SH-SY5Y (cell line): ENCODE results near the gene SPATS2.

ENCODE experiments used
- GATA2 ChIP-seq: IDR thresholded peaks from 2 replicates; pipeline ENCODE4 v1.6.1; 2011; ENCODE audit warnings: mild to moderate bottlenecking, low read depth, low read length
- GATA3 ChIP-seq: IDR thresholded peaks from 2 replicates; pipeline ENCODE4 v1.6.1; 2011; ENCODE audit warnings: low read depth, mild to moderate bottlenecking, low read length, moderate library complexity

The SPATS2 gene

DNA sequence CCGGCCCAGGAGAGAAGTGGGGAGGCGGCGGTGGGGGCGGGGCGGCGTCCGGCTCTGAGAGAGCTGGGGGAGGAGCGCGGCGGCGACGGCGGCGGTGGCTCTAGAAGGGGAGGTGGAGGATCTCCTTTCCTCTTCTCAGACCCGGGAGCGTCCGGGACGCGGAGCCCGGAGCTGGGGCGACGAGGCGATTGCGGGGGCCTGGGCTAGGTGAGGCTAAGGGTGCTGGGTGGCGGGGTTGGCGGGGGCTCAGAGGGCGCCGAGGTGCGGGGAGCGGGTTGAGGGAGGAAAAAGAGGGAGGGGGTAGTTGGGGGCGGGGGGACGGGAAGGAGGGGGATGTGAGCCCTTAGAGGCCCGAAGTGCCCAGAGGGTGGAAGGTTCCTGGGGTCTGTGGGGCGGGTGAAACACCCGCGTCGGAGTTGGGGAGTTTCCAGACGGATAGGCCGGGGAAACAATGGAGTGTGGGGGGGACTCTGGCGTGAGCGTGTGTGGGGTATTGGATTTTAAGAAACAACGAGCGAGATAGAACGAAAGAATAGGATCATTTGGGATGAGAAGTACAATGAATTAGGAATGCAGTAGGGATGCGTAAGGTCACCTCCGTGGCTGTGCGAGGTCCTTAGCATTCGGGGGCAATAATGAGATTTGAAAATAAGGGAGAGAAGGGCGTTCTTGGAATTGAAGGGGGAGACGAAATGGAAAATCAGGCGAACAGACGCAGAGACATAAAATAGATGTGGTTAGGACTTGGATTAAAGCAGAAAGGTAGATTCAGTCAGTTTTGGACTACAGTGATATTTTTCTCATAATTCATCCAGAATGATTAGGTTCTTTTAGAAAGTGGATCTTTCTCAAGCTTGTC, at the start of gene SPATS2:
Gene SPATS2 (plus strand): TSS at position 82 of the 859 bp plus-strand sequence. CDS start 93,551 bp downstream, outside the sequence.
- TF ChIP-seq GATA2 = no peak
- no peak for TF ChIP-seq GATA3

DNA sequence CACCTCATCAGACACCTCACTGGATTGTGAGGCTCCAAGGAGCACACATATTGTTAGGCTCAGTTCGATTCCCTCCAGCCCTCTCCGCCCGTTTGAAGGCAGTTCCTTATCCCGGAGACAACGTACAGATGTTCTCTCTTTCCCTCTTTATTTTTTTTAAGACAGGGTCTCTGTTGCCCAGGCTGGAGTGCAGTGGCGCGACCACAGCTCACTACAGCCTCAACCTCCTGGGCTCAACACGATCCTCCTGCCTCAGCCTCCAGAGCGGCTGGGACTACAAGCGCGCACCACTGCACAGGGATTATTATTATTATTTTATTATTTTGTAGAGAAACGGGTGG, 44.9 kb upstream of the SPATS2 start:
- no peak for TF ChIP-seq GATA2
- TF ChIP-seq GATA3 = no peak

DNA sequence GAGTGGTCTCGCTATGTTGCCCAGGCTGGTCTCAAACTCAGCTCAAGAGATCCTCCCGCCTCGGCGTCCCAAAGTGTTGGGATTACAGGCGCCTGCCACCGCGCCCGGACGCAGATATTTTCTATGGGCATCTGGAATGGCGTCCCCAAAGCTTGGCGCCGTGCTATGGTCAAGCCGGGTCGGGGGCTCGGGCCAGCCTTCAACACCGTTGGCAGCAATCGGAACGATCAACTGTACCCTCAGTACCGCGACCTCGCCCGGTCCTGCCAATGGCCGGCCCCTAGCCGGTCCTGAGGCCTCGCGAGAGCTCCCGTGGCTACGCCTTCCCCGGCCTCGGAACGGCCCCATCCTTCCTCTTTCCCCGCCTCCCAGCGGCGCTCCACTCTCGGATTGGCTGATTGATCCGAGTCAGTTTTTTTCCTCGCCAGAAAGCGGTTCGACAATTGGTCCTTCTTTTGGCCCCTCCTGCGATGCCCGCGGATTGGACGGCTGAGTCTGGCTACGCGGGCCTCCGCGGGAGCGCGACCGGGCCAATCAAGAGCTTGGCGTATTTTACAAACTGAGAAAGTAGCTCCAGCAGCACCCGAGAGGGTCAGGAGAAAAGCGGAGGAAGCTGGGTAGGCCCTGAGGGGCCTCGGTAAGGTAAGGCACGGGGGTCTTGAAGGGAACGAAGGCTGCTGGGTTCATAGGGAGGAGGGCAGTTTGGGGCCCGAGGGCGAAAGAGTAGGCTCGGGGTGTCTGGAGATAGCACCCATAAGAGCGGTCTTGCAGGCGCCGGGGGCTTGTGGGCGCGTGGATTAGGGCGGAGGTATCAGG, 44.3 kb upstream of the SPATS2 start, which contains the start of gene TROAP:
Gene TROAP (plus strand): TSS at position 548 of the 816 bp plus-strand sequence. CDS start 354 bp downstream, outside the sequence.
- TF ChIP-seq GATA2 (peak; percentile 23), GATA3 (no peak)

DNA sequence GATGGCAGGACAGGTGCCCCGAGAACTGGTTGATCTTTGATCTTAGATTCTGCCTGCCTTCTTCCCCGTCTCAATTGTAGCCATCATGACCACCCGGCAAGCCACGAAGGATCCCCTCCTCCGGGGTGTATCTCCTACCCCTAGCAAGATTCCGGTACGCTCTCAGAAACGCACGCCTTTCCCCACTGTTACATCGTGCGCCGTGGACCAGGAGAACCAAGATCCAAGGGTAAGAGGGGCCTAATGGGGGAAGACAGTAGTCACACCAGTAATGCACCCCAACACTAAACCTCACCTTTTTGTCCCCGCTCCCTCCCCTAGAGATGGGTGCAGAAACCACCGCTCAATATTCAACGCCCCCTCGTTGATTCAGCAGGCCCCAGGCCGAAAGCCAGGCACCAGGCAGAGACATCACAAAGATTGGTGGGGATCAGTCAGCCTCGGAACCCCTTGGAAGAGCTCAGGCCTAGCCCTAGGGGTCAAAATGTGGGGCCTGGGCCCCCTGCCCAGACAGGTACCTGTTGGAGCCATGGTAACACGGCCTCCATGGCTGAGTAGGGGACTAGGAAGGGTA, 43.7 kb upstream of the SPATS2 start:
- TF ChIP-seq GATA3 = no peak
- TF ChIP-seq GATA2 = no peak

DNA sequence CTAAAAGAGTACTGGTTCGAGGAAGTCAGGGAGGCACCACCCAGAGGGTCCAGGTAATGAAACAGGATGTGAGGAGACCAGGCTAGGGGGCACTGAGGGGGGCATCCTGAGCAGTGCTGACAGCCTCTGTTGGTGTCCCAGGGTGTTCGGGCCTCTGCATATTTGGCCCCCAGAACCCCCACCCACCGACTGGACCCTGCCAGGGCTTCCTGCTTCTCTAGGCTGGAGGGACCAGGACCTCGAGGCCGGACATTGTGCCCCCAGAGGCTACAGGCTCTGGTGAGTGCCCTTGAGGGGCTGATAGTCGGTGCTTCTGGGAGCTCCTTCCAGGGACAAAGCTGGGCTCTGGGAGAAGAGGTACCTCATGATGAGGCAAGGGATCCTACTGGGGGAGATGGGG, 41.7 kb upstream of the SPATS2 start:
- TF ChIP-seq GATA3 (no peak), GATA2 (no peak)

DNA sequence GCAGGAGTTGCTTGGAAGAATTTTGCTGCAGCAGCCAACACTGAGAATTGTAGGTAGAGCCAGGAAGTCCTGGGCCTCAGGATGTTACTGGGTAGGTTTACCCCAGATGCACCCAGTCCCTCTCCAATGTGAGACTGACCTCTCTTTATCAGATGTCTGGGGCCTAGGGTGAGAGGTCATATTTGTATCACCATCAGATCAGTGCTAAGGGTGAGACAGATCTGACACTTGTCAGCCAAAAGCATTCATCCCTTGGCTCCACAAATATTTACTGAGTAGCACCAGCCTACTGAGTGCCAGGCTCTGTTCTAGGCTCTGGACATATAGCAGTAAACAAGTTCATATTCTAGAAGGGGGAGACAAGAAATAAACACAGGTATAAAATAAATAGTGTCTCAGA, 39.9 kb upstream of the SPATS2 start:
- TF ChIP-seq GATA2 = no peak
- TF ChIP-seq GATA3 = no peak

DNA sequence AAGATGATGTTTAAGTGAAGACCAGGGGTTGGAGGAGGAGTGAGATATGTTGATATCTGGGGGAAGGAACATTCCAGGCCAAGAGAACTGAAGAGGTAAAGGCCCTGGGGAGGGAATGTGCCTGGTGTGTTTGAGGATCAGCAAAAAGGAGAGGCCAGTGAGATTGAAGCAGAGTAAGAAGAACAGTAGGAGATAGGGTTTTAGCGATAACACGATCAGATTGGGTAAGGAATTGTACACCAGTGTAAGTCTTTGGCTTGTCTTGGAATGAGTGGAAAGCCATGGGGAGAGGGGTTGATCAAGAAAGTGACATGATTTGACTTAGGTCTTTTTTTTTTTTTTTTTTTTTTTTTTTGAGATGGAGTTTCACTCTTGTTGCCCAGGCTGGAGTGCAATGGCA, 39.4 kb upstream of the SPATS2 start:
- TF ChIP-seq GATA3 (no peak), GATA2 (no peak)

DNA sequence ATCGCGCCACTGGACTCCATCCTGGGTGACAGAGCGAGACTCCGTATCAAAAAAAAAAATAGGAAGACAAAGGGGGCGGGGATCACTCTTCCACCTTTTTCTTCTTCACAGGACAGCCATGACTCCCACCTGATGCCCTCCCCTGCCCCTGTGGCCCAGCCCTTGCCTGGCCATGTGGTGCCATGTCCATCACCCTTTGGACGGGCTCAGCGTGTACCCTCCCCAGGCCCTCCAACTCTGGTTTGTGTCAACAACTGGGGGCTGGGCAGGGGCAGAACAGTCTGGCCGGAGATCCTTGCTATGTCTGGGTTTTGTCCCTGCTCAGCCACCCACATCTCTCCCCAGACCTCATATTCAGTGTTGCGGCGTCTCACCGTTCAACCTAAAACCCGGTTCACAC, 38.4 kb upstream of the SPATS2 start:
- TF ChIP-seq GATA2 = no peak
- TF ChIP-seq GATA3 = no peak

DNA sequence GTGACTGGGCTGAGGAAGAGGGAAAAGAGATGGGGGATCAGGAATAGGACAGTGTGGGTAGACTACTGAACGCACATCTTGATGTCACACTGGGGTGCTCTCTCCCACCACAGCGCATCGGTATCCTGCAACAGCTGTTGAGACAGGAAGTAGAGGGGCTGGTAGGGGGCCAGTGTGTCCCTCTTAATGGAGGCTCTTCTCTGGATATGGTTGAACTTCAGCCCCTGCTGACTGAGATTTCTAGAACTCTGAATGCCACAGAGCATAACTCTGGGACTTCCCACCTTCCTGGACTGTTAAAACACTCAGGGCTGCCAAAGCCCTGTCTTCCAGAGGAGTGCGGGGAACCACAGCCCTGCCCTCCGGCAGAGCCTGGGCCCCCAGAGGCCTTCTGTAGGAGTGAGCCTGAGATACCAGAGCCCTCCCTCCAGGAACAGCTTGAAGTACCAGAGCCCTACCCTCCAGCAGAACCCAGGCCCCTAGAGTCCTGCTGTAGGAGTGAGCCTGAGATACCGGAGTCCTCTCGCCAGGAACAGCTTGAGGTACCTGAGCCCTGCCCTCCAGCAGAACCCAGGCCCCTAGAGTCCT, 37.1 kb upstream of the SPATS2 start:
- no peak for TF ChIP-seq GATA3
- TF ChIP-seq GATA2 = no peak

DNA sequence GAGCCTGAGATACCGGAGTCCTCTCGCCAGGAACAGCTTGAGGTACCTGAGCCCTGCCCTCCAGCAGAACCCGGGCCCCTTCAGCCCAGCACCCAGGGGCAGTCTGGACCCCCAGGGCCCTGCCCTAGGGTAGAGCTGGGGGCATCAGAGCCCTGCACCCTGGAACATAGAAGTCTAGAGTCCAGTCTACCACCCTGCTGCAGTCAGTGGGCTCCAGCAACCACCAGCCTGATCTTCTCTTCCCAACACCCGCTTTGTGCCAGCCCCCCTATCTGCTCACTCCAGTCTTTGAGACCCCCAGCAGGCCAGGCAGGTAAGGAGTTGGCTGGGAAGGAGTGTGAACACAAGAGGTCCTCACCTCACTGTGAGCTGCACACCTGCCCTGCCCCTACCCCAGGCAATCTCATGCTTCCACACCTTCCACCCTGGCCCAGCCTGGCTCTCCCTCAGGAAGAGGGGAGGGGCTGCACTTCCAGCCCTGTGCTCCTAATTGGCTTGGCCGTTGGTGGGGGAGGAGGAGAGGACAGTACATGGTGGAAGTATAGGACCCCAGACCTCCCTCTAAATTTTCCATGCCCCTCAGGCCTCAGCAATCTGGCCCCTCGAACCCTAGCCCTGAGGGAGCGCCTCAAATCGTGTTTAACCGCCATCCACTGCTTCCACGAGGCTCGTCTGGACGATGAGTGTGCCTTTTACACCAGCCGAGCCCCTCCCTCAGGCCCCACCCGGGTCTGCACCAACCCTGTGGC, 36.5 kb upstream of the SPATS2 start:
- TF ChIP-seq GATA3 (no peak), GATA2 (no peak)

DNA sequence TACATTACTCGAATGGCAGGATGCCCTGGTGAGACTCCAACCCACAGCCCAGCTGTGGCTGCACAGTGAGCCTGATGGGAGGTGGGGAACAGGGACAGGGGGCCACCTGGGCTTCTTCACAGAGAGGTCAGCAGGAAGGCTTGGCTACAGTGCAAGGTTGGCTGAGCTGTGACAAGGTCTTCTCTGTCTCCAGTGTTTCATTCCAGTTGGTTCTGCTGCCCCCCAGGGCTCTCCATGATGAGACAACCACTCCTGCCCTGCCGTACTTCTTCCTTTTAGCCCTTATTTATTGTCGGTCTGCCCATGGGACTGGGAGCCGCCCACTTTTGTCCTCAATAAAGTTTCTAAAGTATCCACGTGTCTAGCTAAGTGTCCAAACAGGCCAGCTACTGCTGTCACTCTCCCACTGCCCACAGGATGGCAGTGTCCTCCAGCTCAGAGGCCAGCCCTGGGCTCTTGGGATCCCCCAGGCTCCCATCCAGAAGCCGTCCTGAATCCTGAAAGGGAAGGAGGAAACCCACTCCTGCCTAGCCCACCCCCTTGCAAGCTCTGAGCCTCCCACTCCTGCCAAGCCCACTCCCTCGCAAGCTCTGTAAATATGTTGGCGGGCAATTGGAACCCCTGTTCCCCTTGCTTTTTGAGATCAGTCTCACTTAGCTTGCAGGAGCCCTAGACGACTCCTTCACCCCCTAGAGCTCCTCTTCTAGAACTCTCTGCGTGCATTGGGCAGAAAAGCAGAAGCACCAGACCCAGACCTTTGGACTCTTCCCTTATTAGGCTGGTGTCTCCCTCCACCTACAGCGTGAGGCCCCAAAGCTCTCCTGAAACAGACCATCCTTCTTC, 35.7 kb upstream of the SPATS2 start:
- TF ChIP-seq GATA3 = no peak
- TF ChIP-seq GATA2 = no peak

DNA sequence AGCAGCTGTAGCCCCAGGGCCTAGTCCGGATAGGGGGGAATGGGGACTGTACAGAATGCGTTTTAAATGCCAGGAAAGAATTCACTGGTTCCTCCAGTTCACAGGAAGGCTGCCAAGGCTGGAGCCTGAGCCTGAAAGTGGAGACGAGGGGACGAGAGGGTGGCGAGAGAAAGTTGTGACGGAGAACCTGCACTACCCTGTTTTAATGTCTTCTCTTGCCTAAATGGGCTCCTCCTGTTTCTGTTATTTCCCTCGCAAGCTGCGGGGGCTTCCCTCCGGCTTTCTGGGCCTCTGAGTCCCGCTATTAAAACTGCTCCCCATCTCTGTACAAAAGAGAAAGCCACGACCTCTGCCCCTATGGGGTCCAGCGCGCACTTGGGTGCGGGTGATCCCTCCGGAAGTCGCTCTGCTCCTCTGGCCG, 34.8 kb upstream of the SPATS2 start:
- no peak for TF ChIP-seq GATA2
- no peak for TF ChIP-seq GATA3

DNA sequence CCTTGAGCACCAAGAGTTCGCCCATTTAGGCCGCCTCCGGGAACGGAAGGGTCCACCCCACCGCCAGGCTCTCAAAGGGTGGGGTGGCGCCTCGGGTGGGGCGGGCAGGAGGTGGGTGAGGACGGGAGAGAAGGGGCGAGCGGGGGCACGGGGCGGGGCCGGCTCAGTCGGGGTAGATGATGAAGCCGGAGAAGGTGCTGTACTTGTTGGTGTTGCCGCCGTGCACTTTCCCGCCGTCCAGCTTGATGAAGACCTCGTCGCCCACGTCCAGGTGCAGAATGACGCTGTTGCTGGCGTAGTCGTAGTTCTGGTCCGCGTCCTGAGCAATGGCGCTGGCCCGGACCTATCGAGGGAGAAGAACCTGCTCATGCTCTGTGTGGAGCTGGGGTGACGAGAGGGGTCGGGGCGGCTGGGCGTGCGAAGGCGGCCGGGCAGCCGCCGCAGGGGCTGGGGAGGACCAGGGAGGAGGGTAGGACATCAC, 34.3 kb upstream of the SPATS2 start:
- no peak for TF ChIP-seq GATA3
- TF ChIP-seq GATA2 = no peak
